Right lobe of liver (tissue), 6 donors: ENCODE data around the gene LRRC42. TPM values are rescaled to one million over a fixed set of nuclear protein-coding genes. Genes with fewer than 3 reads are reported as not detected.

Experiments
- ATAC-seq, 4 donors: fragments of 200-7000 bp; cut with Tn5 transposase; one replicate each; pipeline ENCODE4 v1.9.1; 2020; ENCODE audit warnings: mild to moderate bottlenecking in 4 of 4, moderate library complexity in 4 of 4
- DNase-seq, 3 donors: peaks; one replicate each; pipeline ENCODE4 v3.0.0-alpha.2; 2020
- H3K27ac ChIP-seq, 3 donors: fragments of 200-600 bp; one replicate each; pipeline ENCODE4 v1.8.0; 2022
- H3K27me3 ChIP-seq, 2 donors: fragments of 200-600 bp; one replicate each; pipeline ENCODE4 v1.8.0; 2022
- H3K36me3 ChIP-seq, 4 donors: fragments of 200-600 bp; sonication (generic) in 1 of 4; one replicate each; pipeline versions ENCODE4 v1.5.1 to v1.8.0; 2017 to 2022; ENCODE audit warnings: control low read depth in 1 of 4
- H3K4me1 ChIP-seq, 4 donors: fragments of 200-600 bp; sonication (generic) in 1 of 4; one replicate each; pipeline versions ENCODE4 v1.5.1 to v1.8.0; 2017 to 2022; ENCODE audit warnings: control low read depth in 1 of 4
- H3K4me3 ChIP-seq, 3 donors: fragments of 200-600 bp; one replicate each; pipeline ENCODE4 v1.8.0; 2022
- H3K9me3 ChIP-seq, 4 donors: fragments of 200-600 bp; sonication (generic) in 1 of 4; one replicate each; pipeline versions ENCODE4 v1.5.1 to v1.8.0; 2017 to 2022; ENCODE audit warnings: control low read depth in 1 of 4
- POLR2A ChIP-seq: fragments of 450-650 bp; IDR thresholded peaks from one replicate; pipeline ENCODE4 v1.6.1; 2017; ENCODE audit warnings: antibody characterized with exemption, mild to moderate bottlenecking
- WGBS: methylation state at CpG from one replicate; pipeline ENCODE4 v1.1.6; 2018; ENCODE audit warnings: low coverage, low lambda C conversion rate; ENCODE audit not compliant: insufficient coverage; ENCODE audit errors: missing lambda C conversion rate; 5-methylcytosine and 5-hydroxymethylcytosine counted together
- intact Hi-C, 2 donors: fragments of 100-400 bp; cut with DNase I; formaldehyde crosslinking; loops; one replicate each; pipeline versions ENCODE4 v1.11.2 to v1.14.1; 2022
- long read RNA-seq: library from polyadenylated mRNA; unstranded; transcript quantifications from one replicate; pipeline ENCODE4 v2.0.0, GENCODE V29; 2019
- total RNA-seq, 6 experiments: library from RNA; depleted of rRNA in 2 of 6; stranded (reverse); fragments of >200 nt in 2 of 6; fragmentation: NEBNext Ultra II Directional in 3 of 6; extraction: Animal tissue kit (Norgen Biotek cat#: 25700) in 3 of 6; gene quantifications; one replicate each; pipeline versions ENCODE4 v1.1.0 to v1.2.4, GENCODE V29; 2016 to 2023
- TF ChIP-seq, protein P1 (sequence below), 4 donors: fragments of 200-600 bp in 3 of 4; fragments of 450-650 bp in 1 of 4; IDR thresholded peaks; one replicate each; pipeline versions ENCODE4 v1.5.1 to v1.8.0; 2016 to 2022; ENCODE audit warnings: antibody characterized with exemption in 4 of 4, mild to moderate bottlenecking in 2 of 4
- donor health status: DM: no; HTN: yes; CAD: no.
- donor health status: DM: no; HTN: no; CAD: no.
- donor health status: DM: no; HTN: no; CAD: no.
- donor health status: DM: no; HTN: yes; CAD: no.
- donor health status: DM: no; HTN: yes; CAD: no.

LRRC42 gene, protein sequence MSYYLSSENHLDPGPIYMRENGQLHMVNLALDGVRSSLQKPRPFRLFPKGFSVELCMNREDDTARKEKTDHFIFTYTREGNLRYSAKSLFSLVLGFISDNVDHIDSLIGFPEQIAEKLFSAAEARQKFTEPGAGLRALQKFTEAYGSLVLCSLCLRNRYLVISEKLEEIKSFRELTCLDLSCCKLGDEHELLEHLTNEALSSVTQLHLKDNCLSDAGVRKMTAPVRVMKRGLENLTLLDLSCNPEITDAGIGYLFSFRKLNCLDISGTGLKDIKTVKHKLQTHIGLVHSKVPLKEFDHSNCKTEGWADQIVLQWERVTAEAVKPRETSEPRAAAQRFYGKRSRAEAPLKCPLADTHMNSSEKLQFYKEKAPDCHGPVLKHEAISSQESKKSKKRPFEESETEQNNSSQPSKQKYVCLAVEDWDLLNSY
- total RNA-seq, result 10 to 100 TPM in 4 of 6 experiments, 1 to 10 TPM in 2; 9.7 to 19.9 (median 14.8) TPM
- long read RNA-seq, partial matches to known transcripts, result 4 of 8 reads
- long read RNA-seq, other reads (novel, unspliced or antisense), result 1 of 8 reads

DNA sequence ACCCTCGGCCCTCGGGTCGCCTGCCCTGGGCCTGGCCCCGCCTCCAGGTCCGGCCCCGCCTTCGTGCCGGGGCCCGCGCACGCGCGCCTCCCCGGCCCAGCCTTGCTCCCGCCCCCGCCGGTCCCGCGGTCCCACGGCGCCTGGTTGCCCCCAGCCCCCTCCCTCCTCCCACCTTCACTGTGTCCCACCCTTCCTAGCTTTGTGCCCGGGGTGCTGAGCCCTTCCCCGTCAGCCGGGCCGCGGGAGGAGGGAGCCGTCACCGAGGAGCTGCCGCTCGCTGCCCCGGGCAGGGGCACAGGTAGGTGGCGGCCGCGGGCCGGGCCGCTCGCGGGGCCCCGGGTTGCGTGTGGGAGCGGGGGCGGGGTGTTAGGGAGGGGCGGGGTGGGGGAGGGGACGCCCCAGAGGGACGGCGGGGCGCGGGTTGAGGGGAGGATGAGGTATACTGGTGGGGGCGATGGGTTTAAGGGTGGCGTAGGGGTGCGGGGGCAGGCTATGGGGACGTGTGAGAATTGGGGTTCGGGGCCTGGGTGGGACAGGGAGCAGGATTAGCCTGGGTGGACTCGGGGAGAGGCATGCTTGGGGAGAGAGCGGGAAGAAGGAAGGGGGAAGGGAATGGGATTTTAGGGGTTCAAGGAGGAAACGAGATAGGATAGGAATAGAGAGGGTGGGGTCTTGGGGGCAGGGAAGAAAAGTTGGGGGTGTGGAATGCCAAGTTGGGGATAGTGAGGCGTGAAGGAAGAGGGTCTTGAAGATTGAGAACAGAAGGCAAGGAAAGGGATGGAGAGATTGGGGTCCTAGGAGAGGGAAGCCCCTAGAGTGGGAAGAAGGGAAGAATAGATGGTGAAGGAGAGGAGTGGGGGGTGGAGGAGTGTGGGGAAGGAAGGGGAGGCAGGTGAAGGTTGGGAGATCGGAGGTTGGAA is at the start of gene LRRC42:
LRRC42 (plus strand) TSS at position 99 of the 920 bp plus-strand sequence. CDS start 5,650 bp downstream, outside the sequence.
- ATAC-seq (peak; percentile 76 to 84 (median 80)), DNase-seq (no peak)
- Histone ChIP-seq H3K27me3 (no peaks in the 10 kb centered on the region), H3K9me3 (no peaks in the 10 kb centered on the region), H3K4me1 (peaks cover 0 to 35% (median 0%) of the 10 kb centered on the region in 4 donors), H3K4me3 (peak within 1 kb of the TSS; percentile 74 to 91 (median 90)), H3K36me3 (no peaks in the 10 kb centered on the region), H3K27ac (peak within 1 kb of the TSS; percentile 64 to 83 (median 77))
- intact Hi-C loops, result loop anchor here in 1 of 2 donors (5.0 kb wide), 2 partner anchors 54 to 69 kb away; partner anchors contain the start of gene DIO1
- WGBS, result 1% methylated on average over 20 of the region's 58 CpGs
- TF ChIP-seq, protein P1, sequence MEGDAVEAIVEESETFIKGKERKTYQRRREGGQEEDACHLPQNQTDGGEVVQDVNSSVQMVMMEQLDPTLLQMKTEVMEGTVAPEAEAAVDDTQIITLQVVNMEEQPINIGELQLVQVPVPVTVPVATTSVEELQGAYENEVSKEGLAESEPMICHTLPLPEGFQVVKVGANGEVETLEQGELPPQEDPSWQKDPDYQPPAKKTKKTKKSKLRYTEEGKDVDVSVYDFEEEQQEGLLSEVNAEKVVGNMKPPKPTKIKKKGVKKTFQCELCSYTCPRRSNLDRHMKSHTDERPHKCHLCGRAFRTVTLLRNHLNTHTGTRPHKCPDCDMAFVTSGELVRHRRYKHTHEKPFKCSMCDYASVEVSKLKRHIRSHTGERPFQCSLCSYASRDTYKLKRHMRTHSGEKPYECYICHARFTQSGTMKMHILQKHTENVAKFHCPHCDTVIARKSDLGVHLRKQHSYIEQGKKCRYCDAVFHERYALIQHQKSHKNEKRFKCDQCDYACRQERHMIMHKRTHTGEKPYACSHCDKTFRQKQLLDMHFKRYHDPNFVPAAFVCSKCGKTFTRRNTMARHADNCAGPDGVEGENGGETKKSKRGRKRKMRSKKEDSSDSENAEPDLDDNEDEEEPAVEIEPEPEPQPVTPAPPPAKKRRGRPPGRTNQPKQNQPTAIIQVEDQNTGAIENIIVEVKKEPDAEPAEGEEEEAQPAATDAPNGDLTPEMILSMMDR (IDR thresholded peaks at IDR 0.05), result peak in 3 of 4 donors; percentile 11 to 31 (median 18)
- TF ChIP-seq POLR2A, result no peak

DNA sequence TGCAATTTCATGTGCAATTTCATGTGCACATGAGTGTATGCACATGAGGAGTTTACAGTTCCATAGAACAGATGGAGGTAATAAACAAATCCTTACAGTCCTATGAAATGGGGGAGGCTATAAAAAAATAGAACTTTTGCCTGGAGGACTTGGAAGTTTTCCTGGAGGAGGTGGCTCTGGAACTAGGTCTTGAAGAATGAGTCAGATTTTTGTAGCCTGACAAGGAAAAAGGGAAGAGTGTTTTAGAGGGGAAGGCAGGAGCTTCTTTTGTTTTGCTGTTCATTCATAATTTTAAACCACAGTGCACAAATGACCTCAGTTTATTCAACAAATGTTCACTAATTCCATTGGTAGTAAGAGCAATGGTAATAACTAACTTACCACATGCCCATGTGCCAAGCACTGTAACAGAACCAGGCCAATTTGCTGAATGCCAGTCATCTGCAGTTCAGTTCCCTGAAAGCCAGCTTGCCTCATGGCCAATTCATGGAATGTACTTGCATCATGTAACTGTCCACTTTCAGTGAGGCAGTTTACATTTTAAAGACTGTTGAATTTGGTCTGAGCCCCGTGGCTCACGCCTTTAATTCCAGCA is 49.4 kb upstream of the LRRC42 start:
- ATAC-seq, result peak; percentile 18 to 47 (median 26)
- Histone ChIP-seq H3K9me3 (no peaks in the 10 kb centered on the region), H3K4me3 (peak overlapping the region in 2 of 3 donors; percentile 51 to 63), H3K27me3 (no peaks in the 10 kb centered on the region), H3K36me3 (no peaks in the 10 kb centered on the region), H3K27ac (peak overlapping the region; percentile 58 to 92 (median 91)), H3K4me1 (peaks cover 0 to 63% (median 17%) of the 10 kb centered on the region in 4 donors)
- peak; percentile 41 to 81 (median 65) for DNase-seq
- no peak for TF ChIP-seq POLR2A
- TF ChIP-seq, protein P1 (IDR thresholded peaks at IDR 0.05), result no peak
- intact Hi-C loops, result no loop called here
- WGBS, result 20% methylated on average over 2 of the region's 2 CpGs

DNA sequence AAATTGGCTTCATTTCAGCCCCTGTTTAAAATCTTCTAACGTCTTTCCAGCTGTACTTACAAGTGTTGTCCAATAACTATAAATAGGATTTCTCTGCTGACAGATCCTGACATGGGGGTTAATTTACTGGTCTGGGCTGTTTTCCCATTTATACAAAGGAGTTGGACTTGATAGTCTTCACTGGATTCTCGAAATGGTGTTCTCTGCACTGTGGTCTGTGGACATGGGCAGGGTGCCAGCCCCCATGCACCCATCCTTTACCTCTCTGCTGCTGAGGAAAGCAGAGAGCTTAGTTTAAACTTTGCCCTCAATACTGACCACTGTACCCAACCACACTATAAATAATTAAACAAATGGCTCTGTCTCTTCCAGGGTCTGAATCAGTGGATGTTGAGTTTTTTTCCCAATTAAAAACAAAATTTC is 46.9 kb upstream of the LRRC42 start:
- peak overlapping the region; percentile 58 to 92 (median 91) for H3K27ac ChIP-seq
- no peaks in the 10 kb centered on the region for H3K9me3 ChIP-seq
- peaks cover 0 to 51% (median 12%) of the 10 kb centered on the region in 4 donors for H3K4me1 ChIP-seq
- peak; percentile 70 to 89 (median 80) for ATAC-seq
- peak; percentile 85 to 94 (median 92) for DNase-seq
- H3K4me3 ChIP-seq, result peak overlapping the region in 2 of 3 donors; percentile 5 to 24
- intact Hi-C loops, result no loop called here
- no peaks in the 10 kb centered on the region for H3K36me3 ChIP-seq
- H3K27me3 ChIP-seq, result no peaks in the 10 kb centered on the region
- TF ChIP-seq POLR2A, result no peak
- TF ChIP-seq, protein P1 (IDR thresholded peaks at IDR 0.05), result no peak
- WGBS, result 23% methylated on average over 2 of the region's 2 CpGs

DNA sequence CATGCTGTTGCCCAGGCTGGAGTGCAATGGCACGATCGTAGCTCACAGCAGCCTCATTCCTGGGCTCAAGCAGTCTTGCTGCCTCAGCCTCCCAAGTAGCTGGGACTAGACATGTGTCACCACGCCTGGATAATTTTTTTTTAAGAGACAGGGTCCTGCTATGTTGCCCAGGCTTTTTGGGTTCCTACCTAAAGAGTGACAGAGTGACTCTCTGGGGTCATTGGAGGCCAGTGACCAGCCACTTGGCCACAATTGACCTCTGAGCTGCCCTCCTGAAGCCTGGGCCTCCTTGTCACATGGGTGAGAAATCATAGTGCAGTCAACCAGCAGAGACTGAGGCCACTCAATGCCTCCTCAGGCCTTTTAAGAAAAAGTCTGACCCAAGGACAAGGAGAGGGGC is 46.4 kb upstream of the LRRC42 start:
- 55% methylated on average over 3 of the region's 3 CpGs for WGBS
- no peaks in the 10 kb centered on the region for H3K9me3 ChIP-seq
- peak overlapping the region in 2 of 3 donors; percentile 5 to 17 for H3K4me3 ChIP-seq
- peak overlapping the region; percentile 27 to 76 (median 63) for H3K27ac ChIP-seq
- TF ChIP-seq, protein P1 (IDR thresholded peaks at IDR 0.05), result no peak
- TF ChIP-seq POLR2A, result no peak
- H3K36me3 ChIP-seq, result no peaks in the 10 kb centered on the region
- ATAC-seq (peak; percentile 46 to 71 (median 60)), DNase-seq (peak; percentile 41 to 76 (median 66))
- H3K27me3 ChIP-seq, result no peaks in the 10 kb centered on the region
- H3K4me1 ChIP-seq, result peaks cover 0 to 51% (median 12%) of the 10 kb centered on the region in 4 donors
- intact Hi-C loops, result no loop called here
